ENCODE measurements around the gene CALML4.
"Not testable (repeated sequence)": the region's sequence is repeated elsewhere in the genome, so short reads cannot be mapped to it uniquely, and the experiment has no call there.

The CALML4 gene

GRCh38 chr15:68208136-68208535 lies 3.0 kb upstream of the CALML4 start:
- DNase-seq (ENCODE audit: low read depth in 3 of 3), result no peak

DNA sequence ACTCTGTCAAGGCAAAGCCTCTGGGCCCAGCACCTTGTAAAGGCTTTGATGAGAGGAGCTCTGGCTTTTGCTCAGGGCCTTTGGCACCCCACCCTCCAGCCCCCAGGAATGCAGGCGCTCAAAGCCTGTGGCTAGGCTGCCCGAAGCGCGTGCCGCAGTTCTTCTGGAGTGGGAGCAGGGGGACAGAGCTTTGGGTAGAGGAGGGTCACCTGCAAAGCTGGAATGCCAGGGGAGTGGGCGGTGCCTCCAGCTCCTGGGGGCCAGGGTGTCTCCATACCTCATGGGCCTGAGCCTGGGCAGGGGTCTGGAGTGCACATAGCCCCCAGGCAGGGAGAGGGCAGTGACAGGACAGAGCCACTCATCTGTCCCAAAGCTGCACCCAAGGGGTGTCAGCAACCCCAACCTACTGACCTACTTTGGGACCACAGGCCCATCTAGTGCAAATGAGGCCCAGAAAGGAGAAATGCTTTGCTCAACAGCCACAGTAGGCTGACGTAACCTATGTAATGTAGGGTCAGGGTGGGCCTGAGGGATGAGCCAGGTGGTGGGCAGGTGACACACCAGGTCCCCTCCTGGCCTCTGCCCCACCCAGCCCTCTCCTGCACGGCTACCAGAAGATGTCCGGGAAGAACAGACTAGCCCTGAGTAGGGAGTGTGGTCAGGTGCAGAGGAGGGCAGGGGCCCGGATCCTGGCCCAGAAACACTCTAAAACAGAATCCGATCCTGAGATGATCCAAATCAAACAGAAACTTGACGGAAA lies 2.2 kb upstream of the CALML4 start:
- DNase-seq (ENCODE audit: low read depth in 3 of 3), result no peak

- DNase-seq (ENCODE audit: low read depth in 3 of 3), result no peak
These were observed 1.6 kb upstream of the CALML4 start for GRCh38 chr15:68206711-68207151.

DNA sequence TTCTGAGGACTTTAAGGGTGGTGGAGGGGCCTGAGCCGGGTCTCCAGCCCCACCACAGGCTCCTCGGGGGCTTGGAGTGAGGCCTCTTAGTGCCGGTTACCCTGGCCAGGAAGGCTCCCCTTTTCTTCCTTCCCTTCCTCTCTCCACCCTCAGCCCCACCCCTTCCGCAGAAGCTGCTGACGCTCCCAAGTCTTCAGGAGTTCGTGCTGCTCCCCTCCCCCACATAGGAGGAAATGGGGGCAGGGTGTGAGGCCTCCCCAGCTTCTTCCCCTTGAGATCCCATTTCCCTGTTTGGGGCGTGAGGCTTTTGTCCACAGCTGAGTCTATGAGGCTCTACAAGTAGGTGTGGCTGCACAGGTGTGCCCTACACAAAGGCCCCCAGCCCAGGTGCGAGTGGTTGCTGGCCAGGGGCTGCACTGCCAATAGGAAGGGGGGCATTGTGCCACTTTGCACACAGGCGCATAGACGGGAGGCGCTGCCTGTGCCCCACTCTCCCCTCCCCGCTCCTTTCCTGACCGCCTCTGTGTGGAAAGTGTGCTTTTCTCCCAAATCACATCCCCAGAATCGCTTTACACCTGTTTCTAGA lies 915 bp upstream of the CALML4 start:
- no peak for DNase-seq (ENCODE audit: low read depth in 3 of 3)

DNA sequence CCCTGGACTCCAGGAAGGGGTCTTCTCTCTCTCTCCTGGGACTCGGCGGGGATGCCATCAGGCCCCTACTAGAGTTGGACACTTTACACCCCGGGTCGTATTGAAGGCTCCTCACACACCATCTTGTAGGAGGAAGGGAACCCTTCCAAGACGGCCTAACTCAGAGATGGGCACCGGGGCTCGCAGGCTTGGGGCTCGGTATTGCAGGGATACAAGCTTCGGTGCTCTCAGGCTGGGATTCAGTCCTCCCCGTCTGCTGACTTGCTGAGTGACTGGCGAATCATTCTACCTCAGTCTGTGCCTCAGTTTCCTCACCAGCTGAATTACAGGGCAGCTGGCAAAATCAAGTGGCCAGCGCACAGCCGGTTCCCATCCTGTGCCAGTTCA lies 419 bp upstream of the CALML4 start:
- no peak for DNase-seq (ENCODE audit: low read depth in 3 of 3)

GRCh38 chr15:68204361-68204760 lies 771 bp downstream of the CALML4 start:
- no peak for DNase-seq (ENCODE audit: low read depth in 3 of 3)

DNA sequence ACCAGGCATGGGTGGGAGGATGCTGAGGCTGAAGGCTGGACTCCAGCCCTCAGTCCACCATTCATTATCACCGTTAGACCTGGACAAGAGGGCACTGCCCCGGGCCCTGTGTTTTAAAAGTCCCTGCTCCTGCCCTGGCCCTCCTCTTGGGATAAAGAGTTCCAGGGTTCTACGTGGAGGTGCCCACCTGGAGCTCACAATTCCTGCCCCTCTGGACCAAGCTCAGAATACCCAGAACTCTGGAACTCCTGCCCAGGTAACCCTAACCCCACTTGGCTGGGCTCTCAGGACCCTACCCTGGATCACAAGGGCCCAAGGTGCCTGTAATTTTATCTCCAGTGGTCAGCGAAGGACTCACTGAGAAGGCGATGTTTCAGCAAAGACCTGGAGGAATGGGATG lies 1.2 kb downstream of the CALML4 start:
- no peak for DNase-seq (ENCODE audit: low read depth in 3 of 3)

DNA sequence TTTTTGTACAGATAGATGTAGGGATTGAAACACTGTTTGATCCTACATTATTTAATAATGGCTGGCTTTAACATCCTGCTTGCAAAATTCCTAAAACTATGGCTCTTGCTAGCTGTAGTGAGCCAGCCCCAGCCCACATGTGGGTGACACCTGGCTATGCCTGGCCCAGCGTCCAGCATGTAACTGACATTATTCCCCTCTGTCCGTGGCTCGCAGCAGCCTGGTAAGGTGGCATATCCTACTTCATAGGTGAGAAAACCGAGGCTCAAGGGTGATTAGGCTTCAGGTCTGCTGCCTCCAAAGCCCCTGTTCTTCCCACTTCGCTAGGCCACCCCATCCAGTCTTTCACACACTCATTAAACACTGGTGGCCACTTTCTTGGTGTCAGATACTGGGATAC lies 1.6 kb downstream of the CALML4 start:
- no peak for DNase-seq (ENCODE audit: low read depth in 3 of 3)

- not testable (repeated sequence) for DNase-seq (ENCODE audit: low read depth in 3 of 3)
These were observed 2.1 kb downstream of the CALML4 start for GRCh38 chr15:68202994-68203393.

GRCh38 chr15:68201879-68202261 lies 3.3 kb downstream of the CALML4 start:
- no peak for DNase-seq (ENCODE audit: low read depth in 3 of 3)

DNA sequence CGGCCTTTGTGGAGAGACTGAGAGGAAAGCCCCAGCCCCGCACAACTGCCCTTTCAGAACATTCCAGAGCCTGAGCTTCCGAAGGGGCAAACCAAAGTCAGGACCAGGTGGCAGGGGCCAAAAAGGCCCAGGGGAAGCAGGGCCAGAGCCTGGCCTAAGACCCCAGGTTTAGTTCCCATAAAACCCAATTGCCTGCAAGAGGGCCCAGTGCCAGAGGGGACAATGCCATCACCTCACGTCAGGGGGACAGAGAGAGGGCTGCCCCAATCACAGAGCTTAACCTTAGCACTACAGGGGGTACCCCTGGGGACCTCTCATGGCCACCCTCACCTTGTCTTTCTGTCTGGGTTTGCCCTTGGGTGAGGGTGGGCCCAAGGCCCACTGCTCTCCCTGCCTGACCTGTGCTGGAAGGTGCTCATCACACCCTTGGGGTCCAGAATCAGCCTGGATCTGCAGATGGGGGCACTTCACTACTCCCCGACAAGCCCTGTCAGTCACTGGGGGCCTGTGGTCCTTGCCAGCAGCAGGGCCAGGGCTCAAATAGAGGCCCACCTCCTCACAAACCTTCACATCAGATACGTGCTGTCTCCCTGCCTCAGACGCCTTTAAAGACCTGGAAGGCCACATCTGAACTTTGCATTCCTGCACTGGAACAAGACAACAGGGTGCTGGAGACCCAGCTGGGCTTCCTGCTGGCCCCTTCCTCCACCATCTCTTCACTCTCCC lies 3.8 kb downstream of the CALML4 start:
- DNase-seq (ENCODE audit: low read depth in 3 of 3), result no peak

DNA sequence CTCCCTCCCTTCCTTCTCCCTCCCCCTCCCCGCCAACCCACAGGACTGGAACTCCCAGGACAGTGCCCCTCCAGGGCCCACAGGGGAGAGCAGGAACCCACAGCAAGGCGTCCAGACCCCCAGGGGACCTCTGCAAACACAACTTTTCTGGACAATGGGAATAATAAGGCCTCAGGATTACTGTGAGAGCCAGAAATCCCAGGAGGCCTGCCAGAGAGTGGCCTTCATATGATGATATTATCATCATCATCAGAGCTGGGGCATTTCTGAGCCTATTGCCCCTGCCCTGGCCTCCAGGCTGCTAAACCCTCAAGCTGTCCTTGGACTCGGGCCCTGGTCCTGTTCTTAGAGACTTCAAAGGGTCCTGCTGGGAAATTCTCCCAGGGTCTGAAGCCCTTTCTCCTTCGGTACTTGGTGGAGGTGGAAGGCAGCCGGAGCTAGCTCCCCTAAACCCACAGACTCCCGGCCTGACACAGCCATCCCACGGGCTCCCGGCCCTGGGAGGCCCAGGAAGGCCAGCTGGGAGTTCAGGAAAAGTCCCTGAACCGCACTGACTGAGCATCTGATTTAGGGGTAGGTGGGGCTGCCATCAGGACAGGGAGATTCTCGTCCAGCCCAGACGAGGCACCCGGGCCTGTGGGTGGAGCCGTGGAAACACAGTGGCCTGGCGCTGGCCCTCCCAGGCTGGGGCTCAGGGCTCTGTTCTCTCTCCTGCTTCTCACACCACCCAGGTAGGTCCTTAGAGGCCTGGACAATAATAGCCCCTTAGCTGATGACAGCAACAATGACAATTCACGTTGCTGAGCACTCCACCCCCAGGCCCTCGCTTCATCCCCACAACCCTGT lies 4.9 kb downstream of the CALML4 start:
- DNase-seq (ENCODE audit: low read depth in 3 of 3), result no peak

DNA sequence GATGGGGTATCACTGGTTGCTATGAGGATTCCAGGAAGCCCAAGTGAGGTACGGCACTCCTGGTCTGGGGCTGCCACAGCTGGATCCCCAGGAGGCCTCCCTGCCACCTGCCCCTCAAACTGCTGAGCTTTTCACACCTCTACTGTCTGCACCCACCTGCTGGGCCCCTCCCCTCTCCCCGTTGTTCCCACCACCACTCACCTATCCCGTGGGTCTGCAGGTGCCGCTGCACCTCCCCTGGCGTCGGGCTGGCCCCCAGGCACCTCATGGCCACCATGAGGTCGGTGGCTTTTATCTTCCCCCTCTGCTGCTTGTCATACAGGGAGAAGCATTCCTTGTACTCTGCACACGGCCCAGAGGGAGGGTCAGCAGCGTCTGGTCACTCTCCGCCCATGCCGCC lies 5.8 kb downstream of the CALML4 start:
- no peak for DNase-seq (ENCODE audit: low read depth in 3 of 3)

DNA sequence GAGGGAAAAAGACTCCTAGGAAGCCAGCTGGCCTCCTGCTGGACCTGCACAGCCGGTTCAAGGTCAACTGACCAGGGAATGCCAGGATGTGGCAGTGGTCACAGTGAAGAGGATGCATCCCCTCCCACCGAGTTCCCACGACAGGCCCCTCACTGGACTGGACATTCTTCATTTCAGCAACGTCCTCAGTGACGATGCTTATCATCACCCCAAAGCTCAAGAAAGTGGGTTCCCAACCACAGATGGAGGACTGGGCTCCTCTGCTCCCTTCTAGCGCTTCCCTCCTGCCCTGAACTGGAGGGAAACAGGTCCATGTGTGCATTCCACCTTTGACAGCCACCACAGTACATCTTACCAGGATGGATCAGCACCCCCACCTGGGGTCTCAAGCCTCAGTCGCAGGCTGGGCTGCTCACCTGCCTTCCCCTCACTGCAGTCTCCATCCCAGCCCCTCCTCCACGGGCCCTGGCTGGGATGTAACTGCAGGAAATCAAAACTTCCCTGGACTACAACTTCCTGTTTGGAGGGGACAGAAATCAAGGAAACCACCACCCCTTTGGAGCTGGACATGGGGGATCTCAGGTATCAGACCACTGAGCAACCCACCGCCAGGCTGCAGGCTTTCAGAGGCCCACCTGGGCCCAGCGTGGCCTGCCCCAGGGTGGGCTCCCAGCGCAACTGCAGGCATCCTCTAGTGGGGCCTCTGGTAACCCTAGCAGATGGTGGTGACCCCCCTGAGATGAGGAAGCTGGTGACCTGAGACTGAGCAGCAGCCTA lies 7.3 kb downstream of the CALML4 start:
- no peak for DNase-seq (ENCODE audit: low read depth in 3 of 3)

DNA sequence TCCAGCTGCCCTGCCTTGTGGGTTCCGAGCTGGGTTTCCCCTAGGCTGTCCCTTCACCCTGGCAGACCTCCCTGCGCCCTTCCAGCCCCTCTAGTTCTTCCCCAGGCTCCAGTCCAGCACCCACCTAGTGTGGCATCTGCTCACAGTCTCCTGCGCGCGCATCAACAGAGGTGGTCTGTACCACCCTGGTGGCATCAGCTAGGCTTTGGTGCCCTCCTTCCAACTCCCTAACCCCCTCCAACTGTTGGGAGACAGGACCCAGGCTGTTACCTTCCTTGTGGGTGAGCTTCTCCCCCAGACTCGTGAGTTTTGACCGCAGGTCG lies 8.0 kb downstream of the CALML4 start:
- DNase-seq (ENCODE audit: low read depth in 3 of 3), result no peak

DNA sequence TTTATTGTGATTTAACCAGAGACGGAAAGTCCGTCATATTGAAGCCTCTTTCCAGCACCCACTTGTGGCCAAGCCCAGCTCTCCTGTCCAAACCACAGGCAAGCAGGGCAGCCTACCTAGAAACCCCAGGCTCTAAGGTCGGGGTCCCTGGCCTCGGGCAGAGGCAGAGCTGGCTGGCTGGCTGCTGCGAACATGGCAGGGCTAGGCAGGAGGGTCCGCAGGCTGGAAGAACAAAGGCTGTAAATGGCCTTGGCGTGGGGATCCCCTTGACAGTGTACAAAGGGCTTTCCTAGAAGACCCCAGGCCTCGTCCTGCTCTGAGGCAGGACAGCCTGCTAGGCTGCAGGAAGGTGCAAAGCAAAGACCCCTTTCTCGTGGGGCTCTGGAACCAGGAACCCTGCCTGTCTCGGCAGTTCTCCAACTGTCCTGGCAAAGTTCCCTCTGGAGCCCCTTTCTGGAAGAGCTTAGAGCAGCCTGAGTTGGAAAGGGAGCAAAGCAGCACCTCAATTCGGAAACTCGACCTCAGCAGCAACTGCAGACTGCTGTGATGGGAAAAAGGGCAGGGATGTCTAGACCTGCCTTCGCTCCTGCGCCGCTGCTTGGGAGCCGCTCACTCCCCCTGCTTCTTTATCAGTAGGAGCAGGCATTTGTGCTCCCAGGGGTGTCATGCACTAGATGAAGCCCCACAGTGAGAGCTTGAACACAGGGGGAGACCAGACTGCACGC lies 8.5 kb downstream of the CALML4 start:
- no peak for DNase-seq (ENCODE audit: low read depth in 3 of 3)

DNA sequence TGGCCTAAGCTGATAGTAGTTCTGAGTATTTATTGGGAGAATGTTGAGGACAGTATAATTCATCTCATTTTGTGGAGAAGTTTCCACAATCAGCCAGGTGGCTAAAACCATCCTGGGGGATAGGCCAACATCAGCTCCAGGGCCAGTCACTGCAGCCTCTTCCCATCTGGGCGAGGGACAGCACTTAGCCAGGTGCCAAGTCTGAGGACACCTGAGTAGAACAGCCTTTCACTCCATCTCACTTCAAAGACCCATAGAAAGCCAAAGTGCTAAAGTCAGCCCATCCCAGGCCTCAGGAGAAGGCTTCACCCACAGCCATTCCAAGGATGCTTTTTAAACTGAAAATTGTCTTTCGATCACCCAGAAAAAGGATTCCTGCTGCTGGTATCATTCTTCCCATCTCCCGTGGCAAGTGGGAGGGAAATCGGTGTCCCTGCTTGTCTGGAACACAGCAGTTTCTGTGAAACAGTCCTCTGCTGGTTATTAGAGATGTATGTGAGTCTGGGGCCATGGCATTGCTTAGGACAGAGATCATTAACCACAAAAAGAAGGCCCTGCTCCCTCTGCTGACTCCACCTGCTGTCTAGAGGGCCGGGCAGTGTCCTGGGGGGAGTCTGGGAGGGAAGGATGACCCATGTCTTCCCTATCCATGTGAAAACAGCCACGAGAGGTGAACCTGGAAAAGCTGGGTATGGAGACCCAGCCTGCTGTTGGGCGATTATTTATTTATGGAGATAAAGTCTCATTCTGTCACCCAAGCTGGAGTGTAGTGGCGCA lies 9.6 kb downstream of the CALML4 start:
- DNase-seq (ENCODE audit: low read depth in 3 of 3), result no peak

DNA sequence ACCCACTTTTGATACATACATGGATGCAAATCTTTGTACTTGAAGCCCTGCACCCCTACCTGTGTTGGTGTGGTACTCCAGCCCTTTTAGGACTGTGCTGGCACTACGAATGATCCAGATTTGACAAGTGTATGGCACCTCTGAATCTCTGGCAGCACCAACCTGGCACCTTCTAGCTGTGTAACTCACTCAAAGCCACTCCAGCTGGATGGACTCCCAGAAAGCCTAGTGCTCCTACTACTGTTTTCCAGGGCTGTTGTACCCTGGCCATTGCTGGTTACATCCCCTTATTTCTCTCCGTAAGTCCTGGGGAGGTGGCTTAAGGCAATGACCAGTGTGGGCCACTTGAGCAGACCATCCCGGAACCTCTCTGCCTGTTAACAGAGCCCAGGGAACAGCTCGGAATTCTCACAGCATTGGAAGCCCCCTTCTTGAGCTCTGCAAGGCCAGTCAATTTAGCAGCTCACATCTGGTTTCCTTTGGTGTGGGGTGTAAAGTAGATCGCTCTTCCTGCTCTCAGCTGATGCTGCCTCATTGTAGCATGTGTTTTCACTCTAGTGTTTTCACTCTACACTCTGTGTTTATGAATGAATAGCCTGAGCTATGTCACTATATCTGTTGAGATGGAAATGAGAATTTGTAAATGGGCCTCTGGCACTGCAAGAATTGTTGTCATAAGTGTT lies 12.2 kb downstream of the CALML4 start:
- no peak for DNase-seq (ENCODE audit: low read depth in 3 of 3)

DNA sequence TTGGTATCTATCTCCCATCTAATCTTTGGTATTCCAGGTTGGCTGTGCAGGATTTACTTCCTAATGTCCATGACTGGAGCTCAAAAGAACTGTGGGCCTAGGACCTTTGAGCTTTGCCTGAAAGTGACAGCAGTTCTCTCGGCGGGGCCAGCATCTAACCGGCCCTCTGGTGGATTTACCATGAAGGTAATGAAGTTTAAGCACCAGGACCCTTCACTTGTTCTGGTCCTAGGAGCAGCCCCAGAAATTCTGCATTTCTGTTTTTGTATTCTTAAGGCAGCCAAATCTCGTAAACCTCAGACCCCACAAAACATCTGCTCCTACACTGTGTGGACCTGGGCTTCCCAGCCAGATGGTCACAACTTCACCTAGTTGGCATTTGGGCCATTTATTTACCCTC lies 13.0 kb downstream of the CALML4 start:
- no peak for DNase-seq (ENCODE audit: low read depth in 3 of 3)

DNA sequence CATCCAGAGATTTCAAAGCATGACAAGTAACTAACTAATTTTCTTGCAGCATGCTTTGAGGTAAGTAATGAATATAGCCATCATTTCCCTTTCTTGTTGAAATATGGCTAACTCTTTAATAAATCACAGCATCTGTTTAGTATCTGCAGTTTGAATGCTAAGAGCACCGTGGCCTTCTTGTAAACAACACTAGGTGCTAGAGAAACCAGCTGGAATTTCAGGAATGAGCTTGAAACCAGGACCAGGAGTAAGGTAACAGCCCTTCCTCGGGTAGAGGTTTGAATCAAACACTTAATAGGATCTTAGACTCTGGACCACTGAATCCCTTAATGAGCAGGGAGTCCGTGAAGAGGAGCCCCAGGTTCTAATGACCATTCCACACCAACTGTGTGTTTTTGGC lies 13.6 kb downstream of the CALML4 start:
- DNase-seq (ENCODE audit: low read depth in 3 of 3), result no peak

Measured in stimulated activated CD4-positive, alpha-beta T cell treated with anti-CD3 and anti-CD28 coated beads, TNF-alpha, amount 100 ng/mL, for 48 hours (primary cell).